NCI-H2196 (cell line): ENCODE results near the gene PRM3.
A peak's percentile ranks its signal among the peaks of the same experiment; 100 is the strongest.

Experiments used
- DNase-seq: peaks from one replicate; lab custom pipeline; 2025; ENCODE audit not compliant: unreplicated experiment; lab: John Stamatoyannopoulos, UW

The PRM3 gene, protein sequence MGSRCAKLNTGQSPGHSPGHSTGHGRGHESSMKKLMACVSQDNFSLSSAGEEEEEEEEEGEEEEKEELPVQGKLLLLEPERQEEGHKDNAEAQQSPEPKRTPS

DNA sequence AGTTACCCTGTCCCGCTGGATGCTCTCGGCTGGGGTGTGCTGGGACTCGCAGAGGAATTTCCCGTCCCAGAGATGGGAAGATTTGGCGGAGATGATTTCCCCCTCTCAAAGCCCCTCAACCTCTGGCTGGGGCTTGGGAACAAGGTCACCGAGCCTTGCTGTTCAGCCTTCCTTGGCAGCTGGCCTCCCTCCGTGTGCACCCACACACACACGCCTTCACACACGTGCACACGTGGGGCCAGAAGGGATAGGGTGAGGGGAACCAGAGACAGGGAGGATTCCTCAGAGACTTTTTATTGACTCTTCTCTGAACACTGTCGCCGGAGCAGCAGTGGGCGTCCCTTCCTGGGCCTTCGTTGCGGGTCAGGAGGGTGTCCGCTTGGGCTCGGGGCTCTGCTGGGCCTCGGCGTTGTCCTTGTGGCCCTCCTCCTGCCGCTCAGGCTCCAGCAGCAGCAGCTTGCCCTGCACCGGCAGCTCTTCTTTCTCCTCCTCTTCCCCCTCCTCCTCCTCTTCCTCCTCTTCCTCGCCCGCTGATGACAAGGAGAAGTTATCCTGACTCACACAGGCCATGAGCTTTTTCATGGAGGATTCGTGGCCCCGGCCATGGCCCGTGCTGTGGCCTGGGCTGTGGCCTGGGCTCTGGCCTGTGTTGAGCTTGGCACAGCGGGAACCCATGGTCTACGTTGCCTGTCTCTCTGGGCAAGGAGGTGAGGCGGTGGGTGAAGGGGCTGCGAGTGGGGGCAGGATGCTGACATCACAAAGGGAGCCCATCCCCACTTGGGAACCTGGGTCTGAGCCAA is at the start of gene PRM3:
Gene PRM3, minus strand, starts transcription at position 709 of the 800 bp plus-strand sequence. Its CDS starts 34 bp downstream, at position 675.
- no peak for DNase-seq

DNA sequence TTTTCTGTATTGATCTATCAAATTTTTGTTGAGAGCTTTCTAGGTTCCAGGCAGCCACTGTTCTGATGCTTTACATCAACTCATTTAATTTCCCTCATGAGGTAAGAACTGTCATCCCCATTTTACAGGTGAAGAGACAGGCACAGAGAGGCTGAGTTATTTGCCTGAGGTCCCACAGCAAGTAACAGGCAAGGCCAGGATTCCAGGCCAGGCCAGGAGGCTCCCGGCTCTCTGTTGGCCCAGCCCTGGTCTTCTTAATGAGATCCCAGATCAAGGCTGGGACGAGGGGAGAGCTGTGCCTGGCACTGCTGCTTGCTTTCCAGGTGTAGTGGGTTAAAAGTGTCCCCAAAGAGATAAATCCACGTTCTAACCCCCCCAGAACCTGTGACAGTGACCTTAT is 49.4 kb upstream of the PRM3 start:
- no peak for DNase-seq

DNA sequence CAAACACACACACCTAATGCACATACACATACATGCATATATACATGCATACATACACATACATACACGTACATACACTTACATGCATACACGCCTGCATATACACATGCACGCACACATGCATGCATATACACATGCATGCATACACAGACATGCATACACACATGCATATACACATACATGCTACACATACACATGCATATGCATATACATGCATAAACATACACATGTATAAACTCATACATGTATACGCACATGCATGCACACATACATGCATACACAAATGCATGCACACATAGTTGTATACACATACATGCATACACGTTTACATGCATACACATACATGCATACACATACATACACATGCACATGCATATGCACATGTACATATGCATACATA is 48.2 kb upstream of the PRM3 start:
- no peak for DNase-seq

DNA sequence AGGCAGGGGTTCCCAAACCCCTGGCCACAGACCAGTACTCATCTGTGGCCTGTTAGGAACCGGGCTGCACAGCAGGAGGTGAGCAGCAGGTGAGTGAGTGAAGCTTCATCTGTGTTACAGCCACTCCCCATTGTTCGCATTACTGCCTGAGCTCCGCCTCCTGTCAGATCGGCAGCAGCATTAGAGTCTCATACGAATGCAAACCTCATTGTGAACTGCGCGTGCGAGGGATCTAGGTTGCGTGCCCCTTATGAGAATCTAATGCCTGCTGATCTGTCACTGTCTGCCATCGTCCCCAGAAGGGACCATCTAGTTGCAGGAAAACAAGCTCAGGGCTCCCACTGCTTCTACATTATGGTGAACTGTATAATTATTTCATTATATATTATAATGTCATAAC is 46.7 kb upstream of the PRM3 start:
- DNase-seq = peak; percentile 16

DNA sequence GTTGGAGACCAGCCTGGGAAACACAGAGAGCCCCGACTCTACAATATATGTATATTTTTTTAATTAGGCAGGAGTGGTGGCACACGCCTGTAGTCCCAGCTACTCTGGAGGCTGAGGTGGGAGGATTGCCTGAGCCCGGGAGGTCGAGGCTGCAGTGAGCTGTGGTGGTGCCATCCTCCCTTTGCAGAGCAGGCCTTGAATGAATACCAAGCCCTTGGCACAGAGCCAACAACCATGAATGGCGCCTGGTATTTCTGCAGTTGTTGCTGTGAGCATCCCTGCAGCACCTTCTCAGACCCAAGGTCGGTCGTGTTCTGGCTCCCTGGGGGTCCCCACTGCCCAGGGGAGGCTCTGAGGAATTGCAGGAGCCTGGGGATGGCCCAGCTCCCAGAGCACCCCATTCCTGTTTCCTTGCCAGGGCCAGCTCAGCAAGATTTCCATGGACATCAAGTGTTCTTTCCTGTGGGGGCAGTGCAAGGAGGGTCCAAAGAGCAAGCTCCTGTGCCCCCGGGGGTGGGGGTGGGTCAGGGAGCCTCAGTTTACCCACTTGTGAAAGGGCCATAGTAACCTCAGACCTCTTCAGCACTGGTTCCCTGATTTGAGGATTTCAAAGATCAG is 46.2 kb upstream of the PRM3 start:
- DNase-seq = peak; percentile 27

DNA sequence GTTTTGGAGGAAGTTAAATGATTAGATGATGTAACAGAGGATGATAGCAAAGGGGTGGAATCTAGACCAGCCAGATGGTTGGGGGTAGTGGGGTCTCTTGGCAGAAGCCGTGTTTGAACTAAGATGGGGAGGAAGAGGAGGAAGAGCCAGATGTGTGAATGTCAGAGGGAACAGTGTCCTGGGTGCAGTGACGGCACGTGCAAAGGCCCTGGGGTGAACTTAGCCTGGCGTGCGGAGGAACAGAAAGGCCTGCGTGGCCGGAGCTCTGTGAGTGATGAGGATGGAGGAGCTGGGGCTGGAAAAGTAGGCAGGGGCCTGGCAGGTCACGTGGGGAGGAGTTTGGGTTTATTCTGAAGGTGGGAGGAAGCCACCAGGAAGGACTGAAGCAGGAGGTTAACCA is 45.4 kb upstream of the PRM3 start:
- no peak for DNase-seq

DNA sequence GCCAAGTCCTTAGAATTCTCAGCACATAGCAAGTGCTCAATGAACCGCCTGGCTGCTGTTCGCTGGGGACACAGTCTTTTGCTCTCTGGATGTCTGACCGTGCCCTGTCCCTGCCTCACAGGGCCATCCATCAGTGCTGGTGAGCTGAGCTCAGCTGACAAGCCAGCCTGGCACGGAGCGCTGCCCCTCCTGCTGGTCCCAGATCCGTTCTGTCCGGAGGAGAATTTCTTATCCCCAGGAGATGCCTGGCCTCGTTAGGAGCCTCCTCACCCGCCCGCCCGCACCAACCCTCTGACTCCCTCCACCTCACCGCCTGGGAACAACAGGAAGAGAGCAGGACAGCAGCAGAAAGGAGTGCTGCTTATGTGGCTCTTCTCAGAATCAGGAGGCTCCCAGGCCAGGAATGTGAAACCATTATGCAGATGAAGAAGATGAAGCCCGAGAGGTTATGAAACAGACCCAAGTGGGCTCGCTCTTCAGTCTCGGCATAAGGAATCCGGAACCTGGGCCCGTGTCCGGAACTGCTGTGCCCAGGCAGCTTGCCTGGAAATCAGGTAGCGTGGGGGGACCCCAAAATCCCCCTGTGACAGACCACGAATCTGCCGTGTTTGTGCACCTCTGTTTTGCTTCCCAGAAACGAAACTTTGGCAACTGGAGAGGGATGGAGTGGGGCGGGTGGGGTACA is 43.0 kb upstream of the PRM3 start:
- no peak for DNase-seq

DNA sequence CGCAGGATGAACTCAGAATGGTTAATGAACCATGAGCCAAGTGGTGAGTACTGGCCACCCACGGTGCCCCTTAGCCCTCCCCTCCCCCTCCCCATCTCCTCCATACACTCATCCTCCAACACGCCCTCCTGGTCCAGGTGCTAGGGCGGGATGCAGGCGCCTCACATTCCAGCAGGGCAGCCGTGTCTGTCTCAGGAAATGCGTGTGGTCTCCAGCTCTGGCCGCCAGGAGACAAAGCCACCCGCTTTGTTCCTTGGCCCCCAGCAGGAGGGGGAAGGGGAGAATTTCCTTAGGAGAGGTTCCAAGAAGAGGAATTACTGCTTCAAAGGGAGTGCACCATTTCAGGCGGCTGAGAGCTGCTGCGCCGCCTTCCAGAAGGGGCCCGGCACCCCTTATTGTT is 42.1 kb upstream of the PRM3 start:
- DNase-seq = no peak

DNA sequence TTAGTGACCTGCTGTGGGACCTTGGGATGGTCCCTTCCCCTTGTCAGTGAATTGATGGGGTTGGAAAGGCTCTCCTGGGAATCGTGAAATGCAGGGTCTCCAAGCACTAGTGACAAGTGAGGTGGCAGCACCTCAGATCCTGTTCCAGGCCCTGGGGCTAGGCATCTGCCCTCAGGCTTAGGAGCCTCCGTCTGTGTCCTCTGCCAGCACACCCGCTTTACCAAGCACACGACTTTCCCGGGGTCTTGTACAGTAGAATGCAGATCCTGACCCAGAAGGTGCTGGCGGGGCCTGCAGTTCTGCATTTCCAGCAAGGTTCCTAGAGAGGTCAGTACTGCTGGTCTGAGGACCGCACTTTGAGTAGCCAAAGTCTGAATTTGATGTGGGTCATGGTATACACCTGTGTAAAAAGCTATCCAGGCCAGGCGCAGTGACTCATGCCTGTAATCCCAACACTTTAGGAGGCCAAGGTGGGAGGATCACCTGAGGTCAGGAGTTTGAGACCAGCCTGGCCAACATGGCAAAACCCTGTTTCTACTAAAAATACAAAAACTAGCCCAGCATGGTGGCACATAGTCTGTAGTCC is 41.0 kb upstream of the PRM3 start:
- DNase-seq = no peak

DNA sequence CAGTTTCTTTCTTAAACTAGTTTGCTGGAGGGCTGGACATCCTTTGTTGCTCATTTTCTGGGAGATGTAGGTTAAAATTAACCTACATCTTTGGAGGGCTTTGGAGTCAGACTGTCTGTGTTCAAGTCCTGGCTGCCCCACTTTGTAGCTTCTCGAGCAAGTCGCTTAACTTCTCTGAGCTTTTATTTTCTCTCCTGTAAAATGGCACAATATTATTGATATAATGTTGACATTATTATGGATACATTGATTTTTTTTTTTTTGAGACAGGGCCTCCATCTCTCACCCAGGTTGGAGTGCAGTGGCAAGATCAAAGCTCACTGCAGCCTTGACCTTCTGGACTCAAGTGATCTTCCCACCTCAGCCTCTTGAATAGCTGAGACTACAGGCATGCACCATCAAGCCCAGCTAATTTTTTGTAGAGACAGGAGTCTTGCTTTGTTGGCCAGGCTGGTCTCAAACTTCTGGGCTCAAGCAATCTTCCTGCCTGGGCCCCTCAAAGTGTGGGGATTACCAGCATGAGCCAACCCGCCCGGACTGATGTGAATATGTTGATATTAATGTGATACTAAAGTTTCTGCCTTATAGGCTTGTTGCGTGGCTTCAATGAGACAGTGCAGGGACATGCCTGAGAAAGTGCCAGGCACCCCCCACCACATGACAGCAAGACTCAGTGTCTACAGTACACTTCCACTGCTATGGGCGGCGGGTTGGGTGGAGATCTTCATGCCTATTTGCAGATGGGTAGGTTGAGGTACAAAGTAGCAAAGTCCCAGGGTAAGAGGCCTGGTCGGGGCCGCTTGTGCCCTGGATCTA is 40.3 kb upstream of the PRM3 start:
- no peak for DNase-seq

DNA sequence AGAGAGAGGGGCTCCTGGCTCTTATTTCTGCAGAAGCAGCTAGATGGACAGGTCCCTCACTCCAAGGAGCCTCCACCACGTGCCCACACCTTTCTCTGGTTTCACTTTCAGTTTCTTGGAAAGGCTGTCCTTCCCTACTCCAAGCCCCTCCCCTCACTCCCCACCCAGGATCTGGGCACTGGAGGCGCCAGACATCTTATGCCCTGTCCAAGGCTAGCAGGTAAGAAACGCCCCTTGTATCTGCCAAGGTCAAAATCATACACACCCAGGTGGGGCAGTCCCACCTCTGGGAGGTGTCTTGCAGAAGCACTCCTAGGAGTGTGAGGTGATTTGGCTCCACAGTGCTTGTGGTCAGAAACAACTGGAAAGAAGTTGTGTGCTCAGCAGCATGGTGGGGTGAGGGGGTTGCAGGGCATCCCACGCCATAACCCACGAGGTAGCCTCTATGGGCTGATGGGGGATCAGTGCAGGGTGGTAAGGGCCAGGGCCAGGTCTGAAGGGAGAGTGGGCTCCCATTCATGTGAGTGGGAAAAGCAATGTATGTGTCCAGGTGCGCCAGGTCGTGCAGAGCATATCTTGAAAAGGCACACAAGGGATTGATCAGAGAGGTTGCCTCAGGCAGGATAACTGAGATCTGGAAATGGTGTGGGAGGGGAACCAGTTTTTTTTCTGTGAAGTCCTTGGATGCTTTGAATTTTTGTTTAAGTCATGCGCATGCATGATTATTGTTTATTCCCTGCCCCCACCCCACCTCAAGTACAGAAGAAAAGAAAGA is 39.5 kb upstream of the PRM3 start:
- DNase-seq = peak; percentile 75

DNA sequence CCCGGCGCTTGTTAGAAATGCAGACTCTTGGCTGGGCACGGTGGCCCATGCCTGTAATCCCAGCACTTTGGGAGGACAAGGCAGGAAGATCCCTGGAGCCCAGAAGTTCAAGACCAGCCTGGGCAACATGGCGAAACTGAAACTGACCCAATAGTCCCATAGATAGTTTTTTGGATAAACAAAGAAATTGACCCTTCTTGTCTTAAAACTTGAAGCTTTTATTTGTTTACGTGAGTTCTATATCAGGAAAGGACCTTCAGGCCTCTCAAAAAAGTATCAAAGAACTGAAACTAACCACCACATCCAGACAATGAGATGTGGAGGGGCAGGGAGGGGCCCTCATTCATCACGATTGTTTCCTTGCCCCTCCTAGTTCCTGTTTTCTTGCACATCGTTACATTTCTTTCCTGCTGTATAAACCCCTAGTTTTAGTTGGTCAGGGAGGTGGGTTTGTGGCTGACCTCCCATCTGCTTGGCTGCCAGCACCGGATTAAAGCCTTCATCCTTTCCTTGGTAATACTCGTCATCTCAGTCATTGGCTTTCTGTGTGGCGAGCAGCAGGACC is 37.6 kb upstream of the PRM3 start:
- no peak for DNase-seq

DNA sequence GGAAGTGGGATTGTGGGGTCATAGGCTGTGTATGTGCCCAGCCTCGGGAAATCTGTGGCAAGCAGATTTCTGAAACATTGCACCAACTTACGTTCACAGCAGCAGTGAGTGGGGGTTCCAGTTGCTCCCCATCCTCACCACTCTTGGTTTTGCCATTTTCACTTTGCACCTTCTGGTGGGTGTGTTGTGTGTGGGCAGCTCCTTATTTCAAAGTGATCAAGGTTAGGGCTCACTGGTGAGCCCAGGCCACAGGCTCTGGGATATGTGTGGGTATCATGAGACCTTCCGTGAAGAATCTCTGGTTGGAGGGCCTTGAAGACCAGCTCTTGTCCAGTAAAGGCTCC is 37.2 kb upstream of the PRM3 start:
- no peak for DNase-seq

DNA sequence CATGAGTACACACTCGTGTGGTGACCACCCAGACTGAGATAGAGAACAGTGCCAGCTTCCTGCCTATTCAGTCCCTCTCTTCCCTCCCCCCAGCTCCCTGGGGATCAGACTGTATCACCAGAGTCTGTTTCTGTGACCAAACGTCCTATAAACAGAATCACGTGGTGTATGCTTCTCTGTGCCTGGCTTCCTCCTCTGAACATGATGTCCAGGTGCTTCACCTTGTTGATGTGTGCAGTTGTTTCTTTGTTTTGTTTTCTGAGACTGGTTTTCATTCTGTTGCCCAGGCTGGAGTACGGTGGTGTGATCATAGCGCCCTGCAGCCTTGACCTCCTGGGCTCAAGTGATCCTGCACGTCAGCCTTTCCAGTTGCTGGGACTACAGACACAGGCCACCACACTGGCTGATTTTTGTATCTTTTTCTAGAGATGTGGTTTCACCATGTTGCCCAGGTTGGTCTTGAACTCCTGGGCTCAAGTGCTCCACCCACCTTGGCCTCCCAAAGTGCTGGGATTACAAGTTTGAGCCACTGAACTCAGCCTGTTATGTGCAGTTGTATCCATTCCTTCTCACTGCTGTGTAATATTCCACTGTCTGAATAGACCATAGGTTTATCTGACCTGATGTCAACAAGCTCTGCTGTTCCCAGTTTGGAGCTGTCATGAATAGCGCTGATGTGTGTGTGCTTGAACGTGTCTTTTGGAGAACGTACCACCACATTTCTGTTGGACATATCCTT is 36.6 kb upstream of the PRM3 start:
- DNase-seq = peak; percentile 22

DNA sequence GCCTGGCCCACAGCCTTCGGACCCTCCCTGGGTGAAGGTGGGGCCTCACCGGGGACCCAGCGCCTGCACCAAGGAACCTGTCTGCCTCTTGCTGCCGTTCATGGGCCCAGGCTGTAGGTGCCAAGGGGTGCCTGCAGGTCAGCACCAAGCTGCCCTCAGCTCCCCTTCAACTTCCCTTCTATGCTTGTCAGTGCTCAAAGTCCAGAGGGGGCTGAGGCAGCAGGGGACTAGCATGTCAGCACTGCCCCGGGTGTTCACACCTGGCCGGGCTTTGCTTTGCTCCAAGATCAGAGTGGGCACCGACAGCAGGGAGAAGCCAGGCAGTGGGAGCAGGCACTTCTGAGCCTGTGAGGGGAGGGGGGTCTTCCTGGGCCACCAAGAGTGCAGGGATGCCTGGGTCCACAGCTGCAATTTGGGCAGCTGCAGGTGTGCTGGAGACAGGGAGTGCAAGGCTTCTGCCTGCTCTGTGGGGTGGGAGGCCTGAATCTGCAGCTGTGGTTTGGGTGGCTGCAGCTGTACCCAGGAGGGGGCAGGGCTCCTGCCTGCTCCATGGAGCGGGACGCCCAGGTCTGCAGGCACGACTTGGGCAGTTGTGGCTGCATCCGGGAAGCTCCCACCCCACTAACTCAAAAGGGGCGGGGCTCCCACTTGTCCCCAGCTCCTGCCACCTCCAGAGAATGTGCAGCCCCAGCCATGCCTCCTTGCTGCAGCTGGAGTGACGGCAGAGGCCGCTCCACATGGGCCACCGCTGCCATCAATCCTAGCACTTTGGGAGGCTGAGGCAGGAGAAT is 35.3 kb upstream of the PRM3 start:
- DNase-seq = no peak

DNA sequence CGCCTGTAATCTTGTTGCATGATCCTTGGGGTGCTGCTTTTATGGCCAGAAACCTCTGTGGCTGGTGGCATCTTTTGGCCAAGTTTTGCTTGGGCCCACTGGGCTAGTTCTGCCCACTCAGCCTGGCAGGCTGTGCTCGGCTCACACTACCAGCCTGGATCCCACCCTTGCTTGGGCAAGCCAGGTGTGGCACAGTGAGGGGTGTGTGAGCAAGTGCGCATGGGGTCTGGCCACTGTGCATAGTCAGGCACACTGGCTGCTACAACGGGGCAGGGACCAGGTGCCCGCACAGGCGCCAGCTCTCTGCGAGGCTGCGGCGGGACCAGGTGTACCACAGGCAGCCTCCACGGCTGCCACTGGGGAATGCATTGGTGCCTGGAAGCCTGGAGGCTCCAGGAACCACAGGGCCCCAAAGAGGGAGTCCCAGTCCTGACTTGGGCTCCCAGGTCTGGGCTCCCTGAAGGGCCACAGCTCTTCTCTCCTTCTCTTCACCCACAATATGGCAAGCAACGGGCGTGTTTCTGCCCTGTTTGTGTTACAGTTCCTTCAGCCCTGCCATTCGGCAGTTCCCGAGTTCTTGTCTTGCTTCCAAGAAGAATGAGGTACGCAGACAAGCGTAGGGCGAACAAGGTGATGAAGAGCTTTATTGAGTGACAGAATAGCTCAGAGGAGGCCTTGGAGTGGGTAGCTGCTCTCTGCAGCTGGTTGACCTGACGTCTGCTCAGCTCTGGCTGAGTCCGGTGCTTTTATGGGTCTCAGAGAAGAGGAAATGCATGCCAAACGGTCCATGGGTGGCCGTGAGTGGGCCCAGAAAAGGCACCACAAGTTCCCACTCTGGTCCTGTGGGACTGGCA is 34.4 kb upstream of the PRM3 start:
- DNase-seq = no peak

DNA sequence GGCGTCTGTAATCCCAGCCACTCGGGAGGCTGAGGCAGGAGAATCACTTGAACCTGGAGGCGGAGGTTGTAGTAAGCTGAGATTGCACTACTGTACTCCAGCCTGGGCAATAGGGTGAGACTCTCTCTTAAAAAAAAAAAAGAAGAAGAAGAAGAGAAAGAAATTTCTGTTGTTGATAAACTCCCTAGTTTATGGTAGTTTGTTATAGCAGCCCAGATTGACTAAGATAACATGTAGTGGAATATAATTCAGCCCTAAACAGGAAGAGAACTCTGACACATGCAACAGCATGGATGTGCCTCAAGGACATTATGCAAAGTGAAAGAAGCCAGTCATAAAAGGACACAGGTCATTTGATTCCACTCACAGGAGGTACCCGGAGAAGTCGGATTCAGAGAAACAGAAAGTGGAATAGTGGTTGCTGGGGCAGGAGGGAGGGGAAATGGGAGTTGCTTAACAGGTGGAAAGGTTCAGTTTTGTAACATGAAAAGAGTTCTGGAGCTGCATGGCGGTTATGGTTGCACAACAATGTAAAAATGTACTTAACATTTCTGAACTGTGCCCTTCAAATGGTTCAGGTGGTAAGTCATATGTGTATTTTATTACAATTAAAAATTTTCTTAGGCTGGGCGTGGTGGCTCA is 33.7 kb upstream of the PRM3 start:
- no peak for DNase-seq
